K562 (cell line): ENCODE measurements around the gene EEF1A1. TPM values are rescaled to one million over a fixed set of nuclear protein-coding genes. Genes with fewer than 3 reads are reported as not detected.

ENCODE experiments used
- ASH1L ChIP-seq: fragments of 450-650 bp; IDR thresholded peaks from 2 replicates; pipeline ENCODE4 v1.6.1; 2018; ENCODE audit warnings: borderline replicate concordance, mild to moderate bottlenecking, low read depth; ENCODE audit not compliant: partially characterized antibody
- ATF6 ChIP-seq: sonication (generic); formaldehyde crosslinking; IDR thresholded peaks from 2 replicates; pipeline ENCODE4 v1.4.0; 2020; ENCODE audit warnings: mild to moderate bottlenecking, missing genetic modification reagents
- CBX5 ChIP-seq: IDR thresholded peaks from 2 replicates; pipeline ENCODE4 v1.6.1; 2014; ENCODE audit warnings: low read depth, borderline replicate concordance
- CTCFL ChIP-seq: IDR thresholded peaks from 2 replicates; pipeline ENCODE4 v1.6.1; 2011; ENCODE audit warnings: borderline replicate concordance, low read depth, mild to moderate bottlenecking, moderate library complexity, low read length; ENCODE audit not compliant: insufficient read depth, poor library complexity, severe bottlenecking
- FOXJ2 ChIP-seq: fragments of 200-800 bp; sonication (Bioruptor generic); IDR thresholded peaks from 2 replicates; pipeline ENCODE4 v1.6.1; 2016; ENCODE audit warnings: missing genetic modification characterization, missing compliant biosample characterization
- POLR2H ChIP-seq: IDR thresholded peaks from 2 replicates; pipeline ENCODE4 v1.6.1; 2016; ENCODE audit warnings: missing genetic modification characterization, low read depth, mild to moderate bottlenecking, control low read depth, missing compliant biosample characterization, moderate library complexity
- TFAM ChIP-seq: fragments of 250-450 bp; sonication (Bioruptor Pico); conservative IDR thresholded peaks from 2 replicates; pipeline ENCODE4 v1.5.0; 2021; ENCODE audit warnings: mild to moderate bottlenecking, moderate library complexity
- ZNF347 ChIP-seq: fragments of 450-650 bp; formaldehyde crosslinking; IDR thresholded peaks from 2 replicates; pipeline ENCODE4 v1.4.0; 2020; ENCODE audit warnings: low read depth, mild to moderate bottlenecking, moderate library complexity
- ZNF398 ChIP-seq: fragments of 250-450 bp; sonication (Bioruptor Pico); IDR thresholded peaks from 2 replicates; pipeline ENCODE4 v1.8.0; 2021; ENCODE audit warnings: moderate library complexity, mild to moderate bottlenecking, inconsistent platforms
- ZNF407 ChIP-seq: fragments of 450-650 bp; IDR thresholded peaks from 2 replicates; pipeline ENCODE4 v1.6.1; 2016; ENCODE audit warnings: low read depth
- polyA plus RNA-seq, 8 experiments: library from polyadenylated mRNA; depleted of rRNA in 4 of 8; stranded (reverse) in 5 of 8; unstranded in 3 of 8; fragments of >200 nt; fragmentation: Nextera tagmentation in 2 of 8; fragmentation: Illumina TruSeq in 1 of 8; extraction: Ambion mirVana in 2 of 8; extraction: Trizol in 1 of 8; gene quantifications; 2 replicates each; pipeline versions ENCODE4 v1.2.1 to v1.2.3, GENCODE V29; 2011 to 2014; ENCODE audit warnings: inconsistent platforms in 1 of 8, missing spikeins in 1 of 8
- total RNA-seq, 7 experiments: library from RNA; depleted of rRNA in 6 of 7; stranded (reverse); fragments of >200 nt in 6 of 7; fragmentation: Illumina TruSeq in 2 of 7; extraction: Trizol in 2 of 7; gene quantifications; 2 replicates each; pipeline versions ENCODE4 v1.2.1 to v1.2.3, GENCODE V29; 2011 to 2021; ENCODE audit warnings: low replicate concordance in 1 of 7

The EEF1A1 gene
- total and polyA plus RNA-seq, 9 of the 15 experiments (the other 6 are each of a cell fraction or from before 2014, with no cell fraction given), result 6,453 to 17,323 (median 11,082) TPM

- TF ChIP-seq FOXJ2 (tag), result no peak
- no peak for TF ChIP-seq ZNF407
- TF ChIP-seq CBX5, result no peak
- no peak for TF ChIP-seq POLR2H
- no peak for TF ChIP-seq CTCFL
- no peak for TF ChIP-seq ATF6
- no peak for TF ChIP-seq ZNF347 (CRISPR knock-in tag)
- TF ChIP-seq ASH1L, result no peak
- TF ChIP-seq TFAM, result no peak
- TF ChIP-seq ZNF398 (CRISPR knock-in tag), result no peak
Observed at GRCh38 chr6:73519926-73520687, 725 bp downstream of the EEF1A1 start (continued).
